ENCODE results near the gene CBFA2T3.

CBFA2T3 gene

DNA sequence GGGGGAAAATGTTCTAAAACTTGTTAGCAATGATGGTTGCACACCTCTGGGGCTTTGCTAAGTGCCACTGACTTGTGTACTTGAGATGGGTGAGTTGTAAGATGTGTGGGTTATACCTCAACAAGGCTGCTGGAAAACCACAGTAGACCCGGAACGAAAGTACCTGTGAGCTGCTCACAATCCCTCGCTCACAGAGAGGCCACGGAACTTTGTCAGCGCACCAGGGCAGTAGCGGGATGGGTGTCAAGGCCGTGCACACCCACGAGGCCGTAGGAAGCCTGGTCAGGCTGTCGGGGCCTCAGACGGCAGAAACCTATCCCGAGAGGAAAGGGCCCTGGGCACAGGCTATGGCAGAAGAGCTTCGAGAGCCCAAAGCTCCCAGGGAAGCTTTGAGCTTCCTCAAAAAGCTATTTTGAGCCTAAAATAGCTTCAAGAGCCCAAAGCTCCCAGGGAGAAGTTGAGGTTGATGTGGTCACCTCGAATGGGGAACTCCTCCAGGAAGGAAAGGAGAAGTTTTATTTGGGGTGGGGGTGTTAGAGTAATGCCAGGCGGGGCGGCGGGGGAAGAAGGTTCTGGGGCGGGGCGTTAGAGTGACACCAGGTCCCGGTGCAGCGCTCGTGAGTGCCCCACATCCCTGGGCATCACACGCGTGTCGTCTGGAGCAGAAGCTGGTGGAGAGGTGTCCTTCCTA lies 19.0 kb downstream of the CBFA2T3 start:
- no peak for DNase-seq

DNA sequence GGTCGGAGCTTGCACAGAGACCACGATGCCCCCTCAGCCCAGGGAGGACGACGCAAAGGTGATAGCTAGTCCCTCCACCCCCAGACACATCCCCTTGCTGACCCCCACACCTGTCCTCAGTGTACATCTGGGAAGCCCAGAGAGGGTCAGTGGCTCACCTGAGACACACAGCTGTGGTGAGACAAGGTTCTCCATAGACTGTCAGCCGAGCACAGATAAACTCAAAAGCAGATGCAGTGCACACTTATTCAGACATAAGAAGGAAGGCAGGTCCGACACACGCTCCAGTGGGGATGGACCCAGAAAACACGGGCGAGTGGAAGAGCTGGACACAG lies 19.6 kb downstream of the CBFA2T3 start:
- no peak for DNase-seq

GRCh38 chr16:88956546-88957432 lies 20.2 kb downstream of the CBFA2T3 start:
- DNase-seq, result no peak

- DNase-seq, result no peak
Observed at GRCh38 chr16:88955906-88956305, 21.1 kb downstream of the CBFA2T3 start.

- no peak for DNase-seq
Observed at GRCh38 chr16:88953003-88953690, 23.9 kb downstream of the CBFA2T3 start.

- no peak for DNase-seq
Observed at GRCh38 chr16:88951989-88952388, 25.0 kb downstream of the CBFA2T3 start.

DNA sequence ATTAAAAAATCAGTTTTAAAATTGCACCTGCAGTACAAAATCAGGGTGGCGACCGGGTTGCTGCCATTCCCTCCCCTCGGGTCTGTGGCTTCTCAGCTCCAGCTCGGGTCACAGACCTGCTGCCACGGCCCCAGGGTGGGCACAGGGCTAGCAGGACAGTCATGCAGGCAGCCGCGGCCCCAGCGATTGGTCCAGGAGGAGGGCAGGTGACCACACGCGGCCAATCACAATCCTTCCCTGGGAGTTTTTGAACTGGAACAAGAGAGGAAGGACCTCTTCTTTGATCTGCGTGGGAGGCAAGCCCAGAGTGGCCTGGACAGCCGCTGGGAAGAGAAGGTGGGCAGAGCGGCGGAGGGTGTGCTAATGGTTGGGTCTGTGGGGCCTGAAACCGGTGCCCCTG lies 25.5 kb downstream of the CBFA2T3 start:
- DNase-seq, result no peak

DNA sequence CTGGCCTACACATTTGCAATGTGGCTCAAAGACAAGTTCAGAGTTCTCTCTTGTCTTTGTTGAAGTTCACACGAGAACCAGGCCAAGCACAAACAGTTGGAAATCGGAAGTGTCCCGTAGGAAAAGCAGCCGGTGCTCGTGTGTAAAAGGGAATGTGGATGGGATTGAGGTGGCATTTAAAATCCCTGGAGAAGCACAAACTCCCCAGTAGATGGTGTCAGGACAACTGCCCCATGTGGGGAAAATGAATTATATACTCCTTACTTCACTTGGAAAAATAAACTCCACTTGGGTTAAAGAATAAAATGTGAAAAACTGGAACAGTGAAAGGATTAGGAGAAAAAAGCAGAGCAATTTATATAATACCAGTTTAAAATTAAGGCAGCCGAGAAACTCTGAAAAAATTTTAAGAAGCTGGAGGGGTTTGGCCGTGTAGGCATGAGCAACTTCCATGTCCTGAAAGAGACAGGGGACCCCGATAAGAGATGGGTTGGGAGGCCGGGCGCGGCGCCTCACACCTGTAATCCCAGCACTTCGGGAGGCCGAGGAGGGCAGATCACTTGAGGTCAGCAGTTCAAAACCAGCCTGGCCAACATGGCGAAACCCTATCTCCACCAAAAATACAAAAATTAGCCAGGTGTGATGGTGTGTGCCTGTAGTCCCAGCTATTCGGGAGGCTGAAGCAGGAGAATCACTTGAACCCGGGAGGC lies 28.1 kb downstream of the CBFA2T3 start:
- no peak for DNase-seq

- DNase-seq, result no peak
Observed at GRCh38 chr16:88945473-88945872, 31.5 kb downstream of the CBFA2T3 start.

DNA sequence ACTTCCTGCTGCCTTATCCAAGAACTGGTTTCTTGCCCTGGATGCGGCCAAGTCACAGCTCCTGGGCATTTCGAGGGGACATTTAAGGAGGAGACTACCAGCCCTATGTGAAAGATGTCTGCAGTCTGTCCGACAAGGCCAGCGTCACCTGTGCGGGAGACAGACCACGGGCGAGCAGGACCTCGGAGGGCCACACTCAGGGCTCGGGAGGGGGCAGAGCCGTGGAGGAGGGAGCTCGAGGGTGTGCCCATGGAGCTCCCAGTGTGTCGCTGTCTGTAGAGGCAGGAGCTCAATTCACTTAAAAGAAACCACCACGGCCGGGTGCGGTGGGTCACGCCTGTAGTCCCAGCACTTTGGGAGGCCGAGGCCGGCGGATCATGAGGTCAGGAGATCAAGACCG lies 33.3 kb downstream of the CBFA2T3 start:
- no peak for DNase-seq

- DNase-seq, result no peak
Observed at GRCh38 chr16:88943131-88943664, 33.8 kb downstream of the CBFA2T3 start.

DNA sequence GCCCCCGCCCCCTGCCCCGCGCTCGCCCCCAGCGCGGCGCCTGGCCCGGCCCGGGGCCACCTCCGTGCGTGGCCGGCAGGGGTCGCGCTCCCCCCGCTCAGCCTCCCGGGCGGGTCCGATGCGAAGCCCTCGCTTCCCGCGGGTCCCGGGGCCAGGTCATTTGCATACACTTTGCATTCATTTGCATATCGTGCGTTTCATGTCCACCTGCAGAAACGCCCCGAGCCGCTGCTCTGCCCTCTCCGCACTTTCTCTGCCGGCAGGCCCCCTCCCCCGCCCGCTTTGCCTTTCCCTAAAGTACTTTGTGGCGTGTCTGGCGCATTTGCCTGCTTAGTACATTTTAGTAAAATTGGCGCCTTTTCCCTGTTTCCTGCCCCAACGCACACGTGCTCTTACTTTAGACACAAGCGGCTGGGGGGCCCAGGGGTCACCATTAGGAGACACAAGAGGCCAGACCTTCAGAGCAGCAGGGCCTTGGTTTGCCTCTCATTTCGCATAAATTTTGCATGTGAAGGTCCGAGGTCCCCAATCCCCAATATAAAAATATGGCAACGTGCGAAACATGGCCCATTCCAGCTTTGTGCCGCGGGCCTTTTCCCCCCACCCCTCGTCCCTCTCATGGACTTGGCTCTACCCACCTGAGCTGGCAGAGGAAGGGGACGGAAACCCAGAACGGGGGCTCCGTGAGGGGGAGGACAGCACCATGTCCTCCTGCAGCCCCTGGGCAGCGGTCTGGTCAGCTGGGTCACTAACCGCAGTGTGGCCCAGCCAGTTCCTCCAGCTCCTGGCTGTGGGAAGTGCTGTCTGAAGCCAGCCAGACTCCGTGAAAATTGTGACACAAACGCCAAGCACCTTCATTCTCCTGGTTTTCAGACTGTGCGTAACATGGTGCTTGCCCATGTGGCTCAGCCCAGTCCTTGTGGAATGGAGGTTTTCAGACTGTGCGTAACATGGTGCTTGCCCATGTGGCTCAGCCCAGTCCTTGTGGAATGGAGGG lies 34.8 kb downstream of the CBFA2T3 start:
- no peak for DNase-seq

- DNase-seq, result no peak
Observed at GRCh38 chr16:88940862-88941817, 35.9 kb downstream of the CBFA2T3 start.

- DNase-seq, result no peak
Observed at GRCh38 chr16:88939972-88940861, 36.8 kb downstream of the CBFA2T3 start.

DNA sequence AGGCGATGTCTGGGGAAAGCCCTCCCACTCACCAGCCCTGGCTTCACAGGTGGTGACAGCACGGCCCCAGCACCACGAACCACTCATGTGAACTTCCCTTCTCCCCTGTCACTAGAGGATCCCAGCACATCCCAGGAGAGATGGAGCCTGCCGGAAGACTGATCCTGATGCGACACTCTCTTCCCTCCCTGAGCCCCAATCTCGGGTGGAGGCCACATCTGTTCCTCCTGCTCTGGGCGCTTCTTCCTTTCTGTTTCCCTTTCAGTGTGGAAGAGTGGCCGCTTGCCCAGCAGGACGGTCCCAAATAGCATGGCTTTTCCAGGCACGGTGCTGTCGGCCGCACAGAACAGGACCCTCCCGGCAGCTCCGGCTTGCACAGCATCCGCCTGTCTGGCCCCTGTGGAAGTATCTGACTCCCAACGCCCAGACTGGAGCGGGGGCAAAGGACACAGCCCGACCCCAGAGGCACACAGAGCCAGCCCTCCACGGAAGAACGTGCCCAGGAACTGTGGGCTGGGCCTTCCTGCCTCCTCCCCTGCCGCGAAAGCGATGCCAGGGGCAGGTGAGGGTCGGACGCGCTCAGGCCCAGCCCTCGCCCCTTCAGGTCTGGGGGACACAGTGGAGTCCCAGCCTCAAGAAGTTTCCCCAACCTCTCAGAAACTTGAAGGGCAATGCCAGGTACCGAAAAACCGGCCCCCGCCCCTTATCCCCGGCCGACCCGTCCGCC lies 37.6 kb downstream of the CBFA2T3 start:
- no peak for DNase-seq

- DNase-seq, result no peak
Observed at GRCh38 chr16:88938777-88939244, 38.2 kb downstream of the CBFA2T3 start.

DNA sequence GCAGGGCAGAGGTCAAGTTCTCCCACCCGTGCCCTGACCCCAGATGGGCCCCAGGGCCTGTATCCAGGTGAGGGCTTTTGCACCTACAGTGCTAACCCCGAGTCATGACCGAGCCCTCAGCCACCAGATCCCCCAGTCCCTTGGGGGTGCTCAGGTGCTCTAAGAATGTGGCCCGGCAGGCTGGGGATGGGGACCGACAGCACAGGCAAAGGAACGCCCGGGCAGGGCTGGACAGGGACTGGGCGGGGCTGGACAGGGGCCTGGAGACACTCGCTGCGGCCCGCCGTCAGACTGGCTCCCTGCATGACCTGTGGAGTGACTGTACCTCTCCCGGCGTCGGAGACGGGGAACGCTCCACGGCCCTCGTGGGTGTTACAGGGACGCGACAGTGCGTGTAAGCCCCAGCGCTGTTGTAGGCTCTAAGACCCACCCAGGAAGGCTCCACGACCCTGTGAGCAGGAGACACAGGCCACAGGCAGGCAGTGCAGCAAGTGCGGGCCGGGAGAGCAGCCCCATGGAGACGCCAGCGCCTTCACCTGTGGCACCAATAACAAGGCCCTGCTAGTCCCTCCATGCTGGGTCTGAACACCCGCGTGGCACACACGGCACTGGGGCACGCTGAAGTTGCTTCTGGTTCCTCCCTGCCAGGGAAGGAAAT lies 38.8 kb downstream of the CBFA2T3 start:
- DNase-seq, result no peak

DNA sequence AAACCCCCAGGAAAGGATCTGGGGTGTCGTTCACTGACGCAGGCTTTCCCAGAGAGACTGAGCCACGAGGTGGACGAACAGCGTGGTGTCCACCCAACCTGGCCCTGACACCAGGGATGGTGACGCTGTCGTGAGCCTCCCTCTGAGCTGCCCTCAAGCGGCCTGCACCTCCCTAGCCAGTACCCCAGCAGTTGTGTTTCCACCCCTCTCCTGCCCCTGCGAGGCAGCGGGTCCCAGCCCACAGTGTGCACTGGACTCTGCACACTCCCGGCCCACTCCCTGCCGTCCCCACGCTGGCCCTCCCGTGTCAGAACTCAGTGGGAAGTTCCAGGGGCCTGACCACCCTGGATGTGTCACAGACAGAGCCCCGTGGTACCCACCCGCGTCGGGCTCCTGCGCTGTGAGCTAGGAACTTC lies 39.8 kb downstream of the CBFA2T3 start:
- no peak for DNase-seq
